ENCODE data around the gene KLHL22.
"Not testable (repeated sequence)": the region's sequence is repeated elsewhere in the genome, so short reads cannot be mapped to it uniquely, and the experiment has no call there.

KLHL22 gene

DNA sequence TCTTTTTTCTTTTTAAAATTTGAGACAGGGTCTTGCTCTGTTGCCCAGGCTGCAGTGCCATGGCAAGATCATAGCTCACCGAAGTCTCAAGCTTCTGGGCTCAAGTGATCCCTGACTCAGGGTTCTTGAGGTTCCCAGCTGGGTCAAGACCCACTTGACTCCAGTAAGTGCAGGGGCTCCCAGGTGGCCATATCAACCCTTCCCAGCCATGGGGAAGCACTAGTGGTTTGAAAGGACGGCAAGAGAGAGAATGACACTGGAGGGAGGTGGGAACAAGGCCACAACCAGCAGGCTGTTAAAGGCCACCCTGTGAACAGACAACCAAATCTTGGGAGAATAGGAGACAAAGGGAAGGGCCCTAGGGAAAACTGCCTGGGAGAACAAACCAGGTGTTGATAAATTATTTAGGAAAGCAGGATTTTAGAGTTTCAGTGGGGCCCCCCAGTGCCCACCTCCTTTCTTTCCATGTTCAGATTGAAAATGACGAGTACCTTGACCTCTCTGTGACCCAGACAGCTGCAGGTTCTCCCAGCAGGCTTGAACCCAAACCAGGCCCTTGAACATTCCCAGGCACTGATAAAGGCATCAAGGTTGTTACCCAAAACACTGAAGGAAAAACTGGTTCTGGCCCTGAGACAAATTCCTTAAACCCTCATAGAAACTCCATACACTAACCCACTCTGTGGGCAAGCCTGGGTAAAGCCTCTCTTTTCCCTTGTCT, 28.8 kb downstream of the KLHL22 start:
- DNase-seq = no peak

DNA sequence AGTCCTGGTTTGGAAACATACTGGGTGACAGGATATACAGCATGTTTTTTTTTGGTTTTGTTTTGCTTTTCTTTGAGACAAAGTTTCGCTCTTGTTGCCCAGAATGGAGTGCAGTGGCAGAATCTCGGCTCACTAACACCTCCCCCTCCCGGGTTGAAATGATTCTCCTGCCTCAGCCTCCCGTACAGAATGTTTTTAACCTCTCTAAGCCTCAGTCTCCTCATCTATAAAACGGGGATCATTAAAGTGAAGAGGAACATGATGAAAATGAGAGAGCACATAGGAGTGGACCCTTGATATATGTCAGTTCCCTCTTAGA, 29.9 kb downstream of the KLHL22 start:
- no peak for DNase-seq

- no peak for DNase-seq
Observed at GRCh38 chr22:20464912-20465758, 30.5 kb downstream of the KLHL22 start.

- no peak for DNase-seq
Observed at GRCh38 chr22:20464096-20464614, 31.4 kb downstream of the KLHL22 start.

GRCh38 chr22:20463324-20464095, 32.1 kb downstream of the KLHL22 start:
- no peak for DNase-seq

GRCh38 chr22:20459862-20460261, 35.7 kb downstream of the KLHL22 start:
- DNase-seq = no peak

GRCh38 chr22:20459152-20459542, 36.4 kb downstream of the KLHL22 start:
- DNase-seq = no peak

DNA sequence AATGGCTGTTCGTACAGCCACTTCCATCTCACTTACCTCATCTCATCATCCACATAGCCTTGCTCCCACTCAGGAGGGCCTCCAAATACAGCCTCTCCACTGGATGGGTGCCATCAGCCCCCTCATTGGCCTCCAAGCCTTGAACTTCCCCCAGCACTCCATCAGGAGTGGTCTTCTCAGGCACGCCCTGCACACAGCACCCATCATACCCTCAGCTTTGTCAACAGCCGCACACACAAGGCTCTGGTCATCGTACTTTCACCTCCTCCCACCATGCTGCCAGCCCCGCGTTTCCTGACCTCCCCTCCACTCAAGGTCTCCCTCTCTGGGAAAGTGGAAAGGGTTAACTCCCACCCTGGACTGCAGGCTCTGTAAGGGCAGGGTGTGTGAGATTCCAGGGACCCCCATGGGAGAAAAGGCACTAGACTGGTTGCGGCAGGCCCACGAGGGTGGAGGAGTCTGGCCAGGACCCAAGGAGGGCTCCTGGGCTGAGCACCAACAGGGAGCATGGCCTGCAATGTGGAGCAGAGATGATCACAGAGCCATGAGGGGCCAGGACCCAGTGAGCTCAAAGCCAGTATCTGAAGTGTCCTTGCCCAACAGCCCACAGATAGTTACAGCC, 37.0 kb downstream of the KLHL22 start:
- no peak for DNase-seq

GRCh38 chr22:20457506-20458240, 37.9 kb downstream of the KLHL22 start:
- no peak for DNase-seq

DNA sequence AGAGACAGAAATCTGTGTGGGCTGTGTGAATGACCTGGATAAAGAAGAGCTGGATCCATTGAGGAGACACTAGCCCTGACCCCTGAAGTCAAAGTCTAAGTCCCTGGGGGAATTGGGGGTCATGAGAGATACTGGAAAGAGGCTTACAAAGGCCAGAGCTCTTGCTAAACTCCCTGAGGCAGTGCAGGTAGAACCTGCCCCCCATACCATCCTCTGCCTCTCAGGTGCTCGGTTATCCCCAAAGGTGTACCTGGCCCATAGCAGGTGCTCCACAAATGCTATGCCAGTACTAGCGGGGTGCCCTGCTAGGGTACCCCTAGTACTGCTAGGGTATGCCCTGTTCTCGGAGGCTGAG, 38.9 kb downstream of the KLHL22 start:
- no peak for DNase-seq

DNA sequence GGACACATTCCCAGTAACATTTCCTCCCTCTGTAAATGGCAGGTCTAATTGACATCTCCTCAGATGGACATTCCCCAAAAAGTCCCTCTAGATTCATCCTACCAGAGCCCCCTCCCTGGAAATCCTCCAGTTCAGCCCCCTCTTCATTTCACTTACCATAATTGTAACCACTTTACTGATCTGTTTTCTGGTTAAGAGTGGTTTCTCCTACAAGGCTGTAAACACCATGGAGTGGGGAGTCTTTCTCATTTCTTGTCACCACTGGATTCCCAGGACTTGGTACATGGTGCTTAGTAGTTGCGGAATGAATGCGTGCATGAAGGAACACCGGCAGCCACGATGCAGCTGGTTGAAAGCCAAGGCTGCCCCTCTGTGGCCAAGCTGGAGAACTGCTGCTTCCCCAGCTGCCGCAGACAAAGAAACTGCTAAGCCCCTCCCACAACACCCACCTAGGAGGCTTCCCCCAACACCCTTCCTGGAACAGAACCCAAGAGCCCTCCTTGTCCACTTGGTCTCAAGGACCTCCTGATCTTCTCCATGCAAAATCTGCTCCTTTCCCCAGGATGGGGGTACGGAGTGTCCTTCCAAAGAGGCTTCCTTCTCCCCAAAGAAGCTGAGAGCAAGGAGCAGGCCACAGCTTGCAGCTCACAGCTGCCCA, 39.4 kb downstream of the KLHL22 start:
- DNase-seq = no peak

DNA sequence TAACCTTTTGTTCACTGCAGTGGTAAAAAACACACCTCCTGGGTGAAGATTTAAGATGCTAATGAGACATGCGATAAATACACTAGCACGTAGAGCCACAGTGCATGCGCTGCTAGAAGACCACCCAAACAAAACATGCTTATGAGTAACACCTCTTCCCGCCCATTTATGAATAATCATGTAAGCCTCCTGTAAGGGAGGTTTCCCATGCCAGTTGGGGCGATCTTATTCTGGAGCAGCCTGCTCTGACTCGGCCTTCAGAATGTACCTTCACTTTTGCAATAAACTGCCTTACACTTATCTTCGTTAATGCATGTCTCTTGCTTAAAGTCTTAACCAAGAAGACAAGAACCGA, 39.9 kb downstream of the KLHL22 start:
- DNase-seq = no peak

- DNase-seq = no peak
Observed at GRCh38 chr22:20453222-20453621, 42.4 kb downstream of the KLHL22 start.

- DNase-seq = no peak
Observed at GRCh38 chr22:20451920-20452319, 43.7 kb downstream of the KLHL22 start.

DNA sequence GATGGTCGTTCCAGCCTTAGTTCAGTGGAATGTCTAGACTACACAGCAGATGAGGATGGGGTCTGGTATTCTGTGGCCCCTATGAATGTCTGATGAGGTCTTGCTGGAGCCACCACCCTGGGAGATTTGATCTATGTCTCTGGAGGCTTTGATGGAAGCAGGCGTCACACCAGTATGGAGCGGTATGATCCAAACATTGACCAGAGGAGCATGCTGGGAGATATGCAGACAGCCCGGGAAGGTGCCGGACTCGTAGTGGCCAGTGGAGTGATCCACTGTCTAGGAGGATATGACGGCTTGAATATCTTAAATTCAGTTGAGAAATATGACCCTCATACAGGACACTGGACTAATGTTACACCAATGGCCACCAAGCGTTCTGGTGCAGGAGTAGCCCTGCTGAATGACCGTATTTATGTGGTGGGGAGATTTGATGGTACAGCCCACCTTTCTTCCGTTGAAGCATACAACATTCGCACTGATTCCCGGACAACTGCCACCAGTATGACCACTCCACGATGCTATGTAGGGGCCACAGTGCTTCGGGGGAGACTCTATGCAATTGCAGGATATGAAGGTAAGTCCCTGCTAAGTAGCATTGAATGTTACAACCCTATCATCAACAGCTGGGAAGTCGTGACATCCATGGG, 44.3 kb downstream of the KLHL22 start:
- DNase-seq = not testable (repeated sequence)

GRCh38 chr22:20450551-20450906, 45.1 kb downstream of the KLHL22 start:
- DNase-seq = no peak

DNA sequence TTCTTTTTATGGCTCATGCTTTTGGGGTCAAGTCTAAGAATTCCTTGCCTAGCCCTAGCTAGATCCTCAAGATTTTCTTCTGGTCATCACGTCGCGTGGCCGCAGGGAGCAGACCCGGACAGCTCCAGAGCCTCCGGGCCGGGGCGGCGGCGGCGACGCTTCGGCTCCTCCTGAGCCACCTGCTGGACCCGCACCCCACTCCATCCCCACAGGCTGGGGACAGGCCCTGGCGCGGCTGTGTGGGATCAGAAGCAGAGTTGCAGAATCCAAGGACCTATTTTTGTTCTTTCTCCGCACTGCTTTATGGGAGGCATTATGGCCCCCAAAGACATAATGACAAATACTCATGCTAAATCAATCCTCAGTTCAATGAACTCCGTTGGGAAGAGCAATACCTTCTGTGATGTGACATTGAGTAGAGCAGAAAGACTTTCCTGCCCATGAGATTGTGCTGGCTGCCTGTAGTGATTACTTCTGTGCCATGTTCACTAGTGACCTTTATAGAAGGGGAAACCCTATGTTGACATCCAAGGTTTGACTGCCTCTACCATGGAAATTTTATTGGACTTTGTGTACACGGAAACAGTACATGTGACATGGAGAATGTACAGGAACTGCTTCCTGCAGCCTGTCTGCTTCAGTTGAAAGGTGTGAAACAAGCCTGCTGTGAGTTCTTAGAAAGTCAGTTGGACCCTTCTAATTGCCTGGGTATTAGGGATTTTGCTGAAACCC, 45.6 kb downstream of the KLHL22 start:
- no peak for DNase-seq

- no peak for DNase-seq
Observed at GRCh38 chr22:20448630-20449029, 47.0 kb downstream of the KLHL22 start.

GRCh38 chr22:20446383-20446970, 49.1 kb downstream of the KLHL22 start:
- DNase-seq = no peak

DNA sequence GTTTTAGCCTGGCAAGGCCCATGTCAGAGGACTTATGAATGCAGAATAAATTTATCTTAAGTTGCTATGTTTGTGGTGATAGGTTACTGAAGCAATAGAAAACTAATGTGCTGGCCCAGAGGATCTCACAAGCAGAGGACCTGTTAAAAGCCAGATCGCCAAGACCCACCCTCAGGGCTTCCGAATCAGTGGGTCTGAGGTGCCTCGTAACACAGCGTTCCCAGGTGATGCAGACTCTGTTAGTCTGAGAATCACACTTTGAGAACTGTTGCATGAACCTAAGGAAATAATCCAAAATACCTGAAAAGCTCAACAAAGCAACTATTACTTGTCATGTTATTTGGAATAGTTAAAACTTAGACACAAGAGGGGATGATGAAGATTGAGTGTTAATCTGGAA, 51.3 kb downstream of the KLHL22 start:
- no peak for DNase-seq
